ENCODE results near the gene NPAS3.

Gene NPAS3

GRCh38 chr14:33369041-33369440 is 430.4 kb downstream of the NPAS3 start:
- no peak for DNase-seq (ENCODE audit: low read depth in 2 of 3, low spot score in 2 of 3)

- no peak for DNase-seq (ENCODE audit: low read depth in 2 of 3, low spot score in 2 of 3)
These were observed 431.3 kb downstream of the NPAS3 start for GRCh38 chr14:33369972-33370371.

- DNase-seq (ENCODE audit: low read depth in 2 of 3, low spot score in 2 of 3) = no peak
These were observed 431.7 kb downstream of the NPAS3 start for GRCh38 chr14:33370426-33370825.

- no peak for DNase-seq (ENCODE audit: low read depth in 2 of 3, low spot score in 2 of 3)
These were observed 436.5 kb downstream of the NPAS3 start for GRCh38 chr14:33375196-33375595.

GRCh38 chr14:33375786-33376185 is 437.1 kb downstream of the NPAS3 start:
- no peak for DNase-seq (ENCODE audit: low read depth in 2 of 3, low spot score in 2 of 3)

GRCh38 chr14:33376510-33376909 is 437.8 kb downstream of the NPAS3 start:
- no peak for DNase-seq (ENCODE audit: low read depth in 2 of 3, low spot score in 2 of 3)

GRCh38 chr14:33377596-33378390 is 439.1 kb downstream of the NPAS3 start:
- DNase-seq (ENCODE audit: low read depth in 2 of 3, low spot score in 2 of 3) = no peak

- DNase-seq (ENCODE audit: low read depth in 2 of 3, low spot score in 2 of 3) = no peak
These were observed 443.0 kb downstream of the NPAS3 start for GRCh38 chr14:33381717-33382116.

- DNase-seq (ENCODE audit: low read depth in 2 of 3, low spot score in 2 of 3) = no peak
These were observed 447.5 kb downstream of the NPAS3 start for GRCh38 chr14:33386140-33386539.

- no peak for DNase-seq (ENCODE audit: low read depth in 2 of 3, low spot score in 2 of 3)
These were observed 448.1 kb downstream of the NPAS3 start for GRCh38 chr14:33386781-33387180.

- no peak for DNase-seq (ENCODE audit: low read depth in 2 of 3, low spot score in 2 of 3)
These were observed 451.7 kb downstream of the NPAS3 start for GRCh38 chr14:33390335-33390734.

- no peak for DNase-seq (ENCODE audit: low read depth in 2 of 3, low spot score in 2 of 3)
These were observed 454.7 kb downstream of the NPAS3 start for GRCh38 chr14:33393231-33393894.

GRCh38 chr14:33393895-33394368 is 455.3 kb downstream of the NPAS3 start:
- no peak for DNase-seq (ENCODE audit: low read depth in 2 of 3, low spot score in 2 of 3)

- DNase-seq (ENCODE audit: low read depth in 2 of 3, low spot score in 2 of 3) = no peak
These were observed 462.6 kb downstream of the NPAS3 start for GRCh38 chr14:33401311-33401710.

- DNase-seq (ENCODE audit: low read depth in 2 of 3, low spot score in 2 of 3) = no peak
These were observed 463.9 kb downstream of the NPAS3 start for GRCh38 chr14:33402604-33403003.

GRCh38 chr14:33404054-33404453 is 465.4 kb downstream of the NPAS3 start:
- DNase-seq (ENCODE audit: low read depth in 2 of 3, low spot score in 2 of 3) = no peak

- DNase-seq (ENCODE audit: low read depth in 2 of 3, low spot score in 2 of 3) = no peak
These were observed 466.4 kb downstream of the NPAS3 start for GRCh38 chr14:33404964-33405574.

- DNase-seq (ENCODE audit: low read depth in 2 of 3, low spot score in 2 of 3) = no peak
These were observed 468.1 kb downstream of the NPAS3 start for GRCh38 chr14:33406766-33407165.

- DNase-seq (ENCODE audit: low read depth in 2 of 3, low spot score in 2 of 3) = no peak
These were observed 469.6 kb downstream of the NPAS3 start for GRCh38 chr14:33408291-33408690.

GRCh38 chr14:33412450-33412849 is 473.8 kb downstream of the NPAS3 start:
- DNase-seq (ENCODE audit: low read depth in 2 of 3, low spot score in 2 of 3) = no peak

- DNase-seq (ENCODE audit: low read depth in 2 of 3, low spot score in 2 of 3) = no peak
These were observed 474.7 kb downstream of the NPAS3 start for GRCh38 chr14:33413381-33413780.

GRCh38 chr14:33414041-33414440 is 475.4 kb downstream of the NPAS3 start:
- DNase-seq (ENCODE audit: low read depth in 2 of 3, low spot score in 2 of 3) = no peak

All from activated CD8-positive, alpha-beta memory T cell treated with anti-CD3 and anti-CD28 coated beads for 48 hours (primary cell).